Measurements from ENCODE around the gene KRTAP10-12.
"Not testable (repeated sequence)": the region's sequence is repeated elsewhere in the genome, so short reads cannot be mapped to it uniquely, and the experiment has no call there.

Gene KRTAP10-12

DNA sequence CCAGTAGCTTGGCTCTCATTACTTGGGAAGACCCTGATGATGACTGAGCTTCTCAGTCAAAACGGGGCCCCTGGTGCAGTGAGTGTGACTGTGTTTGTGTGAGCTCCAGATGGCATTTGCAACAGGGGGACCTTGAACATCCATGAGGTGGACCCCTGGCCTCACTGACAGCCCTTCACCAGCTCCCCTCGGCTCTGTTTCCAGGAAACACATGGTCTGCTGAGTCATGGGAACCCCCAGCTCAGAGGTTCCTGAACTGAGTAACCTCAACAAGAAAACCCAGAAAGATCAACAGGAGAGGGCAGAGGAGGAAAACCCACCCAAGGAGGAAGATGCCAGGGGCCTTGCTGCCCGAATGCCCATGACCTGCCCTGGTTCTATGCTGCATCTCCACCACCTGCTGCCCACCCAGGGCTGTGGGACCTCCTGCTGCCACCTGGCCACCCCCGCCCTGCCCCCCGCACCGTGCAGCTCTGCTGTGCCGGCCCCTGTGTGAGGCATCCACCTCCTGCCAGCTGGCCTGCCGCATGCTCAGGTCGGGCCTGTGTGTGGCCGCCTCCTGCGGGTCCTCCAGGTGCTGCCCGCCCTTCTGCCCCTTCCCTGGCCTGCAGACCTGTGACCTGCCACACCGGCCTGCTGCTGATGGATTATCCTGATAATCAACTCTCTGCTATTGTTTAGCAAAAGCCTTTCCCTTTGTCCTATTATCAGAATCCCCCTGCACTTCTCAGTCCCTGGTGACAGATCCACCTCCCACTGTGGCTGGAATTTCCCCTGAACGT, 10.8 kb upstream of the KRTAP10-12 start:
- H3K36me3 ChIP-seq (ENCODE audit: control insufficient read depth in 2 of 2, insufficient read depth in 2 of 2, low read length in 2 of 2): no peaks in the 10 kb centered on the region
- H3K4me3 ChIP-seq (ENCODE audit: low read length in 2 of 2): no peak overlapping the region
- no peaks in the 10 kb centered on the region for H3K4me1 ChIP-seq (ENCODE audit: control insufficient read depth in 2 of 2, insufficient read depth in 2 of 2, low read length in 2 of 2)
- no peak overlapping the region for H3K27ac ChIP-seq (ENCODE audit: low read depth in 2 of 2, low read length in 2 of 2)
- H3K9me3 ChIP-seq (ENCODE audit: control insufficient read depth in 2 of 2, low read length in 2 of 2): no peaks in the 10 kb centered on the region
- peaks cover 4 to 6% of the 10 kb centered on the region in 2 donors for H3K27me3 ChIP-seq (ENCODE audit: control insufficient read depth in 2 of 2, insufficient read depth in 2 of 2, low read length in 2 of 2)
- H3K9ac ChIP-seq (ENCODE audit: low read depth in 1 of 2, low read length in 2 of 2): no peak overlapping the region

DNA sequence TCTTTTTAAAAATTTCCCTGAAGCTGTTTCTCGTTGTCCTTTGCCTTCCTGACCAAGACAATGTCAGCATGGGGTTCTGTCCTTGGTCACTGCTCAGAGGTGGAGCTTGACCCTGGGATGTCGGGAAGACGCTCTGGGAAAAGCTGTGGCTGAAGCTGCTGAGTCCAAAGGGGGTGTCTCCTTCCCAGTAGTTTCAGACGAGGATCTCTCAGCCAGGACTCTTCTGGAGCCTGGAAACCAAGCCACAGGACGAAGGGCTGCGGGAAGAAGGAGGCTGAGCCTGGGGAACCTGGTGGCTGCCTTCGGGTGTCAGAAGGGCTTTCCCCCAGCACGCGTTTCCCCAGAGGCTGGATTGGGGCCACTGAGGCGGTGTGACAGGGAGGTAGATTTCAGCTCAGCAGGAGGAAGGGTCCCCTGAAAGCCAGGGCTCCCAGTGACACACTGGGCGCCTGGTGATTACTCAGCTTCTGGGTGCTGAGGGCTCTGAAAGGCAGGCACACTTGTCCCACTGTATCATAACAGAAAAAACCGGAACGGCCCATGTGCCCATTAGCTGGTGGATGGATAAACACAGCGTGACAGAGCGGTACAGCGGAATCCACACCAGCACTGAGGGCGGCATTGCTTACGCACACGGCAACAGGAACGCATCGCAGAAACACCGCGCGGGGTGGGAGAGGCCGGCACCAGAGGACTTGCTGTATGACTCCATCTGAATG, 10.0 kb upstream of the KRTAP10-12 start:
- Histone ChIP-seq H3K36me3 (ENCODE audit: control insufficient read depth in 2 of 2, insufficient read depth in 2 of 2, low read length in 2 of 2) (no peaks in the 10 kb centered on the region), H3K4me3 (ENCODE audit: low read length in 2 of 2) (no peak overlapping the region), H3K9me3 (ENCODE audit: control insufficient read depth in 2 of 2, low read length in 2 of 2) (no peaks in the 10 kb centered on the region), H3K27me3 (ENCODE audit: control insufficient read depth in 2 of 2, insufficient read depth in 2 of 2, low read length in 2 of 2) (peaks cover 4 to 6% of the 10 kb centered on the region in 2 donors), H3K4me1 (ENCODE audit: control insufficient read depth in 2 of 2, insufficient read depth in 2 of 2, low read length in 2 of 2) (no peaks in the 10 kb centered on the region), H3K9ac (ENCODE audit: low read depth in 1 of 2, low read length in 2 of 2) (no peak overlapping the region), H3K27ac (ENCODE audit: low read depth in 2 of 2, low read length in 2 of 2) (no peak overlapping the region)

GRCh38 chr21:44687671-44688070, 9.3 kb upstream of the KRTAP10-12 start:
- H3K27me3 ChIP-seq (ENCODE audit: control insufficient read depth in 2 of 2, insufficient read depth in 2 of 2, low read length in 2 of 2): peaks cover 4 to 6% of the 10 kb centered on the region in 2 donors
- no peaks in the 10 kb centered on the region for H3K36me3 ChIP-seq (ENCODE audit: control insufficient read depth in 2 of 2, insufficient read depth in 2 of 2, low read length in 2 of 2)
- no peaks in the 10 kb centered on the region for H3K4me1 ChIP-seq (ENCODE audit: control insufficient read depth in 2 of 2, insufficient read depth in 2 of 2, low read length in 2 of 2)
- no peak overlapping the region for H3K4me3 ChIP-seq (ENCODE audit: low read length in 2 of 2)
- H3K9me3 ChIP-seq (ENCODE audit: control insufficient read depth in 2 of 2, low read length in 2 of 2): no peaks in the 10 kb centered on the region
- no peak overlapping the region for H3K9ac ChIP-seq (ENCODE audit: low read depth in 1 of 2, low read length in 2 of 2)
- H3K27ac ChIP-seq (ENCODE audit: low read depth in 2 of 2, low read length in 2 of 2): no peak overlapping the region

GRCh38 chr21:44689740-44690139, 7.2 kb upstream of the KRTAP10-12 start:
- H3K9ac ChIP-seq (ENCODE audit: low read depth in 1 of 2, low read length in 2 of 2): not testable (repeated sequence)

GRCh38 chr21:44691686-44692085, 5.3 kb upstream of the KRTAP10-12 start:
- H3K4me1 ChIP-seq (ENCODE audit: control insufficient read depth in 2 of 2, insufficient read depth in 2 of 2, low read length in 2 of 2): no peaks in the 10 kb centered on the region
- H3K27me3 ChIP-seq (ENCODE audit: control insufficient read depth in 2 of 2, insufficient read depth in 2 of 2, low read length in 2 of 2): peaks cover 5 to 9% of the 10 kb centered on the region in 2 donors
- H3K36me3 ChIP-seq (ENCODE audit: control insufficient read depth in 2 of 2, insufficient read depth in 2 of 2, low read length in 2 of 2): no peaks in the 10 kb centered on the region
- H3K9me3 ChIP-seq (ENCODE audit: control insufficient read depth in 2 of 2, low read length in 2 of 2): peaks cover 0 to 2% of the 10 kb centered on the region in 2 donors
- H3K27ac ChIP-seq (ENCODE audit: low read depth in 2 of 2, low read length in 2 of 2): no peak overlapping the region
- no peak overlapping the region for H3K9ac ChIP-seq (ENCODE audit: low read depth in 1 of 2, low read length in 2 of 2)
- H3K4me3 ChIP-seq (ENCODE audit: low read length in 2 of 2): no peak overlapping the region

More at GRCh38 chr21:44689740-44690139, 7.2 kb upstream of the KRTAP10-12 start:
- H3K4me1 ChIP-seq (ENCODE audit: control insufficient read depth in 2 of 2, insufficient read depth in 2 of 2, low read length in 2 of 2); H3K9me3 ChIP-seq (ENCODE audit: control insufficient read depth in 2 of 2, low read length in 2 of 2); H3K27ac ChIP-seq (ENCODE audit: low read depth in 2 of 2, low read length in 2 of 2); H3K36me3 ChIP-seq (ENCODE audit: control insufficient read depth in 2 of 2, insufficient read depth in 2 of 2, low read length in 2 of 2); H3K27me3 ChIP-seq (ENCODE audit: control insufficient read depth in 2 of 2, insufficient read depth in 2 of 2, low read length in 2 of 2); H3K4me3 ChIP-seq (ENCODE audit: low read length in 2 of 2): not testable (repeated sequence)

- H3K9ac ChIP-seq (ENCODE audit: low read depth in 1 of 2, low read length in 2 of 2): no peak overlapping the region
- peaks cover 0 to 2% of the 10 kb centered on the region in 2 donors for H3K9me3 ChIP-seq (ENCODE audit: control insufficient read depth in 2 of 2, low read length in 2 of 2)
- no peaks in the 10 kb centered on the region for H3K36me3 ChIP-seq (ENCODE audit: control insufficient read depth in 2 of 2, insufficient read depth in 2 of 2, low read length in 2 of 2)
- no peak overlapping the region for H3K27ac ChIP-seq (ENCODE audit: low read depth in 2 of 2, low read length in 2 of 2)
- H3K4me1 ChIP-seq (ENCODE audit: control insufficient read depth in 2 of 2, insufficient read depth in 2 of 2, low read length in 2 of 2): no peaks in the 10 kb centered on the region
- peaks cover 4 to 20% of the 10 kb centered on the region in 2 donors for H3K27me3 ChIP-seq (ENCODE audit: control insufficient read depth in 2 of 2, insufficient read depth in 2 of 2, low read length in 2 of 2)
- no peak overlapping the region for H3K4me3 ChIP-seq (ENCODE audit: low read length in 2 of 2)
Measured at GRCh38 chr21:44692798-44693512, 4.0 kb upstream of the KRTAP10-12 start.

GRCh38 chr21:44694776-44695175, 2.2 kb upstream of the KRTAP10-12 start:
- H3K9ac ChIP-seq (ENCODE audit: low read depth in 1 of 2, low read length in 2 of 2): no peak overlapping the region
- H3K27me3 ChIP-seq (ENCODE audit: control insufficient read depth in 2 of 2, insufficient read depth in 2 of 2, low read length in 2 of 2): peaks cover 6 to 27% of the 10 kb centered on the region in 2 donors
- no peak overlapping the region for H3K4me3 ChIP-seq (ENCODE audit: low read length in 2 of 2)
- H3K36me3 ChIP-seq (ENCODE audit: control insufficient read depth in 2 of 2, insufficient read depth in 2 of 2, low read length in 2 of 2): no peaks in the 10 kb centered on the region
- no peak overlapping the region for H3K27ac ChIP-seq (ENCODE audit: low read depth in 2 of 2, low read length in 2 of 2)
- H3K9me3 ChIP-seq (ENCODE audit: control insufficient read depth in 2 of 2, low read length in 2 of 2): peaks cover 0 to 2% of the 10 kb centered on the region in 2 donors
- H3K4me1 ChIP-seq (ENCODE audit: control insufficient read depth in 2 of 2, insufficient read depth in 2 of 2, low read length in 2 of 2): no peaks in the 10 kb centered on the region

GRCh38 chr21:44695184-44695583, 1.8 kb upstream of the KRTAP10-12 start:
- Histone ChIP-seq H3K36me3 (ENCODE audit: control insufficient read depth in 2 of 2, insufficient read depth in 2 of 2, low read length in 2 of 2) (no peaks in the 10 kb centered on the region), H3K9ac (ENCODE audit: low read depth in 1 of 2, low read length in 2 of 2) (no peak overlapping the region), H3K27me3 (ENCODE audit: control insufficient read depth in 2 of 2, insufficient read depth in 2 of 2, low read length in 2 of 2) (peaks cover 9 to 30% of the 10 kb centered on the region in 2 donors), H3K4me3 (ENCODE audit: low read length in 2 of 2) (no peak overlapping the region), H3K9me3 (ENCODE audit: control insufficient read depth in 2 of 2, low read length in 2 of 2) (peaks cover 0 to 2% of the 10 kb centered on the region in 2 donors), H3K27ac (ENCODE audit: low read depth in 2 of 2, low read length in 2 of 2) (no peak overlapping the region), H3K4me1 (ENCODE audit: control insufficient read depth in 2 of 2, insufficient read depth in 2 of 2, low read length in 2 of 2) (no peaks in the 10 kb centered on the region)

GRCh38 chr21:44695641-44696040, 1.3 kb upstream of the KRTAP10-12 start:
- Histone ChIP-seq H3K4me3 (ENCODE audit: low read length in 2 of 2) (no peak overlapping the region), H3K9ac (ENCODE audit: low read depth in 1 of 2, low read length in 2 of 2) (no peak overlapping the region), H3K9me3 (ENCODE audit: control insufficient read depth in 2 of 2, low read length in 2 of 2) (peaks cover 0 to 2% of the 10 kb centered on the region in 2 donors), H3K27me3 (ENCODE audit: control insufficient read depth in 2 of 2, insufficient read depth in 2 of 2, low read length in 2 of 2) (peaks cover 10 to 33% of the 10 kb centered on the region in 2 donors), H3K36me3 (ENCODE audit: control insufficient read depth in 2 of 2, insufficient read depth in 2 of 2, low read length in 2 of 2) (no peaks in the 10 kb centered on the region), H3K4me1 (ENCODE audit: control insufficient read depth in 2 of 2, insufficient read depth in 2 of 2, low read length in 2 of 2) (no peaks in the 10 kb centered on the region), H3K27ac (ENCODE audit: low read depth in 2 of 2, low read length in 2 of 2) (no peak overlapping the region)

DNA sequence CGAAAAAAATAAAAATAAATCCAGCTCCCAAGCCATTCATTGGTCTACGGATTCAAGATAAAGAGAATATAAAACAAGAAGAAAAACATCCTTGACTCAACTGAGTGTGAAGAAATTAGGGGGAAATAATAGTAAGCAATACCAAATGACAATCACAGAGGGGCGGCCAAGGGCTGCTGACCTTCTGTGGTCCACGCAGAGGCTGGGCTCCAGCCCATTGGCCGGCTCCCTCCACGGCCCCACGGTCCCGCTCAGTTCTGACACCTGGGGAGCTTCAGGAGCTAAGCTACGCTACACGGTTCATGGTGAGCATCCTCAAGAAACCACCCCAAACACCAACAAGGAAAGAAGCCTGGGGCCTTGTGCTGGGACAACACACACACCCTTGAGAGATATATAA, 400 bp upstream of the KRTAP10-12 start:
- Histone ChIP-seq H3K9me3 (ENCODE audit: control insufficient read depth in 2 of 2, low read length in 2 of 2) (peaks cover 0 to 2% of the 10 kb centered on the region in 2 donors), H3K27ac (ENCODE audit: low read depth in 2 of 2, low read length in 2 of 2) (no peak overlapping the region), H3K4me3 (ENCODE audit: low read length in 2 of 2) (no peak overlapping the region), H3K9ac (ENCODE audit: low read depth in 1 of 2, low read length in 2 of 2) (no peak overlapping the region), H3K27me3 (ENCODE audit: control insufficient read depth in 2 of 2, insufficient read depth in 2 of 2, low read length in 2 of 2) (peaks cover 12 to 32% of the 10 kb centered on the region in 2 donors), H3K36me3 (ENCODE audit: control insufficient read depth in 2 of 2, insufficient read depth in 2 of 2, low read length in 2 of 2) (no peaks in the 10 kb centered on the region), H3K4me1 (ENCODE audit: control insufficient read depth in 2 of 2, insufficient read depth in 2 of 2, low read length in 2 of 2) (no peaks in the 10 kb centered on the region)
